Coronary artery (tissue), 2 donors: Measurements from ENCODE around the gene TMEM18.

Source experiments
- DNase-seq: peaks from one replicate; pipeline ENCODE4 v3.0.0-alpha.2; 2017; ENCODE audit warnings: low spot score
- H3K27ac ChIP-seq, 2 donors: fragments of 200-600 bp; sonication (generic); one replicate each; pipeline ENCODE4 v1.5.1; 2016 to 2019
- H3K4me3 ChIP-seq: fragments of 200-600 bp; sonication (generic); 2 replicates; pipeline ENCODE4 v1.5.1; 2016; ENCODE audit warnings: mild to moderate bottlenecking, moderate library complexity
- TF ChIP-seq, protein P1 (sequence below): fragments of 200-600 bp; sonication (generic); IDR thresholded peaks from one replicate; pipeline ENCODE4 v1.5.1; 2019; ENCODE audit warnings: antibody characterized with exemption

The TMEM18 gene

DNA sequence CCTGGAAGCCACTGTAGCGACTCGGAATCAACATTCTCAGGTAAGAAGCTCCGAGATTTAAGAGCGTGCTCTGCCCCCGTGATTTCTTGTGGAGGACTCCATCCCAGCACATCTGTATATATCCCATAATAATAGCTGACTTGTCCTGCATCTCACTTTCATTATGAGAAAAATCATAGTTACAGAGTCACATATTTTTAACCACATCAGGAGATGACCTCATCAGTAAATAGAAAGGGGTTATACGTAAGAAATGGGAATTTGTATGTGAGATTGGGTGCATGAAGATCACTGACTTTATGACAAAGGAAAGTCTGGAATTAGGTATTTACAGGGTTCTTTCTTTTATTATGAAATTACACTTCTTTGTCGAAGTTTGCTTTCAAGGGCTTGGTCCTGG is 16.4 kb upstream of the TMEM18 start:
- TF ChIP-seq, protein P1, sequence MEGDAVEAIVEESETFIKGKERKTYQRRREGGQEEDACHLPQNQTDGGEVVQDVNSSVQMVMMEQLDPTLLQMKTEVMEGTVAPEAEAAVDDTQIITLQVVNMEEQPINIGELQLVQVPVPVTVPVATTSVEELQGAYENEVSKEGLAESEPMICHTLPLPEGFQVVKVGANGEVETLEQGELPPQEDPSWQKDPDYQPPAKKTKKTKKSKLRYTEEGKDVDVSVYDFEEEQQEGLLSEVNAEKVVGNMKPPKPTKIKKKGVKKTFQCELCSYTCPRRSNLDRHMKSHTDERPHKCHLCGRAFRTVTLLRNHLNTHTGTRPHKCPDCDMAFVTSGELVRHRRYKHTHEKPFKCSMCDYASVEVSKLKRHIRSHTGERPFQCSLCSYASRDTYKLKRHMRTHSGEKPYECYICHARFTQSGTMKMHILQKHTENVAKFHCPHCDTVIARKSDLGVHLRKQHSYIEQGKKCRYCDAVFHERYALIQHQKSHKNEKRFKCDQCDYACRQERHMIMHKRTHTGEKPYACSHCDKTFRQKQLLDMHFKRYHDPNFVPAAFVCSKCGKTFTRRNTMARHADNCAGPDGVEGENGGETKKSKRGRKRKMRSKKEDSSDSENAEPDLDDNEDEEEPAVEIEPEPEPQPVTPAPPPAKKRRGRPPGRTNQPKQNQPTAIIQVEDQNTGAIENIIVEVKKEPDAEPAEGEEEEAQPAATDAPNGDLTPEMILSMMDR, result no peak
- Histone ChIP-seq H3K4me3 (no peak overlapping the region), H3K27ac (no peak overlapping the region)
- no peak for DNase-seq

DNA sequence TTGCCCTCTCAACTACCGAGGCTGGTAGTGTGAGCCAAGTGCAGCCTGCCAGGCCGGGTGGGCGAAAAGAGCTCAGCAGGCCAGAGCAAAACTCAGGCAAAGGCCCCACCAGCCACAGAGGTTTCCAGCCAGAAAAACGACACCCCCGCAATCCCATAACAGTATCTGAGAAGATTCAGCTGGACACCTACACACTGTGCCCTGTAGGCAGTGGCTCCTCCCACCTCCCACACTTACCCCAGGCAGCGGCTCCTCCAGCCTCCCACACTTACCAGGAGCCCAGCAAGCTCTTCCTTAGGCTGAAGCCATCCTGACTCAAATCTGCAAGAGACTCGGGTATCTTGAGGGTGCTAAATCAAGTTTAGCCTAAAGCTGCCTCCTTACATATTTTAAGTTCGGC is 15.6 kb upstream of the TMEM18 start:
- Histone ChIP-seq H3K27ac (no peak overlapping the region), H3K4me3 (no peak overlapping the region)
- TF ChIP-seq, protein P1, result no peak
- DNase-seq, result no peak

DNA sequence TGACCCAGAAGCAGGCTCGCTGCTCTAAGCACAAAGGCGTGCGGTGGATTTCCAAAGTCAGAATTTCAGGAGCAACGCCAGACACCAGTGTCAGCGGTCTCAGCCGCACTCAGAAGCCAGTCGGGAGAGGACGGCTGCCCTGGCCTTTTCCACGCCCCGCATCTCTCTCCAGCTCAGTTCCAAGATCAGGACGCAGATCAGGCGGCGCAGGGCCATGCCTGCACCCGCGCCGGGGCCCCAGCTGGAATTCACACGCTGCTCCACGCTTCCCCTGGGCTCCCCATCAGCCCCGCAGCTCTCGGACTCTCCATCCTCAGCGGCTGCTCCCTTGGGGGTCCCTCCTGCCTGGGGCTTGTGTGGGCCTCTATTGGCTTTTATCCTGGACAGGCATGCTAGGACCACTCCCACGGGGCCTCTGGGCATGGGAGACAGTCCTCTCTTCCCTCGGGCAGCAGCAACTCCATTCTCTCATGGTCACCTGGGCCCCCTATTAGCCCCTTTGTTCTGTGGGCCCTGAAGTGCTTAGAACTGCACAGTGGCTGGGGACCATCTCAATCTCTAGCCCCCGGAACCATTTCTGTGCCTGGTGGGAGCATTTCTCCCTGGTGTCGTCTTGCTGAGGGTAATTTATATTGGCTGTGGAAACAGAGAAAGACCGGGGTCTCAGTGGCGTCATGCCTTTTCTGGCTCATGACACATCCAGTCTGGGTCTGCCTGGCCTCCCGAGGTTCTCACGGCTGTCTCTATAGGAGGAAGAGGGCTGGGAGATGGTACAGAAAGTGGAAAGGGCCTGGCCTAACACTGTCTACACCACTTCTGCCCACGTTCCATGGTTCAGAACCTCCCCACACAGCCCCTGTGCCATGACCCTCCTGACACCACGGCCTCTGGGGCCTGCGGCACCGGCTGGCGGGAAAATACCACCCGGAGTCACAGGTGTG is 14.9 kb upstream of the TMEM18 start:
- no peak for DNase-seq
- no peak overlapping the region for H3K27ac ChIP-seq
- TF ChIP-seq, protein P1, result no peak

DNA sequence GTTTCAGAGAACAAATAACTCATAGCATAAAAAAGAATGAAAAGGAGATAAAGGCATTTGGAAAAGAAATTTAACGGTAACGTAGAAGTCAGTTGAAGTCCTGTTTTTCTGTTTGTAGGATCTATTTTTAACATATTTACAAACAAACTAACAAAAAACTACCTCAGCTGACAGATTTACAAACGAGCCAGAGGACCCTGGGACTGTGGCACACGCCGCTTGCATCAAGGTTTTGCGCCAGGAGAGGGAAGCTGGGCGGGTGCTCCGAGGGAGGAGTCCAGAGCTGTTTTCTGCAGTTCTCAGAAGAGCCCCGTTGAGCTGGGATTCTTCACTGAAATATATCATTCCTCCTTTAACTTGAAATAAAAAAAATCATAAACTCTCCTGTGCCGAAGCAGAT is 13.6 kb upstream of the TMEM18 start:
- no peak for DNase-seq
- H3K4me3 ChIP-seq, result no peak overlapping the region
- TF ChIP-seq, protein P1, result no peak
- no peak overlapping the region for H3K27ac ChIP-seq

More for the DNA sequence above, 14.9 kb upstream of the TMEM18 start:
- no peak overlapping the region for H3K4me3 ChIP-seq

DNA sequence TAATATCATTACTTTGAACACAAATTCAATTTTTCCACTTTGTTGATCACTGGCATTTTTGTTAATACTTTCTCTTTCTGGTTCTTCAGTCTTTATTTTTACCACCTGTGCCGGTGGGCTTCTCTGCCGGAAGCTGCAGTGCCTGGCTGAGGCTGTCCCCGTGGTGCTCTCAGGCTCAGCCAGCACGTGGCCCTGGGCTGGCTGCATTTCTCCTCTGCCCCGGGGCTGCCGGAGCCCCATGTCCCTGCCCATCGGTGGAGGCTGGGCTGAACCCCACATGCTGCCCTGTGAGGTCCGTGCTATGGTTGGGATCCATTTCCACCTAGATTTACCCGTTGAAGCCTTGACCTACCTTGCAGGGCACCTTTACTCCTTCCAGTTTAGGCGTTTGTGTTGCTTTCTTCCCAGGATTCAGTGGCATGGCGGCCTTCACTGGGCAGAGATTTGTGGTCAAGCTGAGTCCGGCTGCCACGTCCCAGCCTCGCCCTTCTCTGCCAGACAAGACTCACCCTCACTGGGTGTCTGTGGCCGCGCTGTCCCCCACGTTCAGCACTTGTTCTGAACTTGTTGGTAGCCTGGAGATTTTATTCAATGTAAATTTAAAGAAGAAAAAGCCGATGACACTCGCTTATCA is 12.8 kb upstream of the TMEM18 start:
- TF ChIP-seq, protein P1, result no peak
- Histone ChIP-seq H3K27ac (peak overlapping the region; percentile 24 to 57), H3K4me3 (no peak overlapping the region)
- DNase-seq, result no peak

DNA sequence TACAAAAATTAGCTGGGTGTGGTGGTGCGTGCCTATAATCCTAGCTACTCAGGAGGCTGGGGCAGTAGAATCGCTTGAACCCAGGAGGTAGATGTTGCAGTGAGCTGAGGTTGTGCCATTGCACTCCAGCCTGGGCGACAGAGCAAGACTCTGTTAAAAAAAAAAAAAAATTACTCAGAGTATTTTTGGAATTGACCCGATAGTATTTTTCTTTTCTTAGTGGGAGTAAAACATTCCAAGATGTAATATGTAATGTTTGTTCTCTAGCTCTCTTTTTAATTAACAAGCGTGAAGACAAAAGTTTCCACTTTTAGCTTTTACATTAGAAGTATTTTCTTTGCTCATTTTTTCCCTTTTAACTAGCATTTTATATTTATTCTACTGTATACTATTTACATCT is 12.0 kb upstream of the TMEM18 start:
- Histone ChIP-seq H3K27ac (no peak overlapping the region), H3K4me3 (no peak overlapping the region)
- TF ChIP-seq, protein P1, result no peak
- DNase-seq, result no peak
